K562 (cell line): ENCODE results near the gene PRKAG2. TPM values are rescaled to one million over a fixed set of nuclear protein-coding genes. Genes with fewer than 3 reads are reported as not detected.
A peak's percentile ranks its signal among the peaks of the same experiment; 100 is the strongest.

Source experiments
- ARID4B ChIP-seq: sonication (generic); formaldehyde crosslinking; IDR thresholded peaks from 2 replicates; pipeline ENCODE4 v1.8.0; 2022; ENCODE audit warnings: mild to moderate bottlenecking, missing genetic modification reagents
- ATF7 ChIP-seq: fragments of 450-650 bp; IDR thresholded peaks from 2 replicates; pipeline ENCODE4 v1.7.1; 2014; ENCODE audit warnings: mild to moderate bottlenecking, moderate library complexity
- CBX5 ChIP-seq: IDR thresholded peaks from 2 replicates; pipeline ENCODE4 v1.6.1; 2014; ENCODE audit warnings: low read depth, borderline replicate concordance
- CHD2 ChIP-seq: IDR thresholded peaks from 2 replicates; pipeline ENCODE4 v1.6.1; 2011; ENCODE audit warnings: low read depth, low read length
- CREM ChIP-seq: IDR thresholded peaks from 2 replicates; pipeline ENCODE4 v1.6.1; 2014; ENCODE audit warnings: antibody characterized with exemption, low read depth
- FOXJ2 ChIP-seq: fragments of 200-800 bp; sonication (Bioruptor generic); IDR thresholded peaks from 2 replicates; pipeline ENCODE4 v1.6.1; 2016; ENCODE audit warnings: missing genetic modification characterization, missing compliant biosample characterization
- HNRNPH1 ChIP-seq: fragments of 200-400 bp; formaldehyde crosslinking; optimal IDR thresholded peaks from 2 replicates; pipeline ENCODE3; 2017; ENCODE audit warnings: low read depth, mild to moderate bottlenecking, low read length, moderate library complexity
- MAFG ChIP-seq: fragments of 450-650 bp; conservative IDR thresholded peaks from 2 replicates; pipeline ENCODE4 v1.6.1; 2016; ENCODE audit warnings: missing genetic modification characterization, missing compliant biosample characterization
- MXI1 ChIP-seq: IDR thresholded peaks from 2 replicates; pipeline ENCODE4 v1.6.1; 2011; ENCODE audit warnings: low read depth, mild to moderate bottlenecking, improper control_type of control experiment, low read length
- NBN ChIP-seq: fragments of 450-650 bp; IDR thresholded peaks from 2 replicates; pipeline ENCODE4 v1.6.1; 2016; ENCODE audit warnings: low read depth, mild to moderate bottlenecking
- NFYB ChIP-seq: IDR thresholded peaks from 2 replicates; pipeline ENCODE4 v1.6.1; 2011; ENCODE audit warnings: mild to moderate bottlenecking, moderate library complexity; ENCODE audit not compliant: insufficient read length; ENCODE audit errors: extremely low read depth
- RBM34 ChIP-seq: fragments of 200-400 bp; formaldehyde crosslinking; IDR thresholded peaks from 2 replicates; pipeline ENCODE4 v1.6.1; 2018; ENCODE audit warnings: low read length, borderline replicate concordance; ENCODE audit not compliant: insufficient read depth
- SIN3A ChIP-seq, 2 experiments: fragments of 150-350 bp in 1 of 2; IDR thresholded peaks; 2 replicates each; pipeline ENCODE4 v1.6.1; 2011 to 2016; ENCODE audit warnings: borderline replicate concordance in 2 of 2, low read depth in 2 of 2, low read length in 2 of 2, mild to moderate bottlenecking in 2 of 2, moderate library complexity in 2 of 2; ENCODE audit not compliant: control insufficient read depth in 1 of 2
- SIN3B ChIP-seq: fragments of 450-650 bp; IDR thresholded peaks from 2 replicates; pipeline ENCODE4 v1.6.1; 2017; ENCODE audit warnings: low read depth, mild to moderate bottlenecking, moderate library complexity
- SP2 ChIP-seq: IDR thresholded peaks from 2 replicates; pipeline ENCODE4 v1.6.1; 2011; ENCODE audit warnings: mild to moderate bottlenecking, low read depth, low read length, moderate library complexity; ENCODE audit not compliant: poor library complexity, severe bottlenecking; ENCODE audit errors: extremely low read depth
- TBP ChIP-seq: optimal IDR thresholded peaks from 2 replicates; pipeline ENCODE3; 2011; ENCODE audit warnings: low read depth, low read length, improper control_type of control experiment
- TCFL5 ChIP-seq: fragments of 250-450 bp; sonication (Bioruptor Pico); conservative IDR thresholded peaks from 2 replicates; pipeline ENCODE4 v1.6.1; 2021; ENCODE audit warnings: mild to moderate bottlenecking, moderate library complexity, matching md5 sums
- TRIM24 ChIP-seq, 2 experiments: fragments of 450-650 bp; IDR thresholded peaks; 2 replicates each; pipeline ENCODE4 v1.6.1; 2016
- ZNF316 ChIP-seq: fragments of 450-650 bp; IDR thresholded peaks from 2 replicates; pipeline ENCODE4 v1.6.1; 2016
- ZNF589 ChIP-seq: fragments of 200-800 bp; sonication (Bioruptor generic); IDR thresholded peaks from 2 replicates; pipeline ENCODE4 v1.6.1; 2016; ENCODE audit warnings: low read depth, missing genetic modification characterization, missing compliant biosample characterization
- polyA plus RNA-seq, 8 experiments: library from polyadenylated mRNA; depleted of rRNA in 4 of 8; stranded (reverse) in 5 of 8; unstranded in 3 of 8; fragments of >200 nt; fragmentation: Nextera tagmentation in 2 of 8; fragmentation: Illumina TruSeq in 1 of 8; extraction: Ambion mirVana in 2 of 8; extraction: Trizol in 1 of 8; gene quantifications; 2 replicates each; pipeline versions ENCODE4 v1.2.1 to v1.2.3, GENCODE V29; 2011 to 2014; ENCODE audit warnings: inconsistent platforms in 1 of 8, missing spikeins in 1 of 8
- total RNA-seq, 7 experiments: library from RNA; depleted of rRNA in 6 of 7; stranded (reverse); fragments of >200 nt in 6 of 7; fragmentation: Illumina TruSeq in 2 of 7; extraction: Trizol in 2 of 7; gene quantifications; 2 replicates each; pipeline versions ENCODE4 v1.2.1 to v1.2.3, GENCODE V29; 2011 to 2021; ENCODE audit warnings: low replicate concordance in 1 of 7
- TF ChIP-seq, protein P1 (sequence below): sonication (generic); formaldehyde crosslinking; IDR thresholded peaks from 2 replicates; pipeline ENCODE4 v1.8.0; 2022; ENCODE audit warnings: mild to moderate bottlenecking, missing genetic modification reagents
- TF ChIP-seq, protein P2 (sequence below): fragments of 450-650 bp; IDR thresholded peaks from 2 replicates; pipeline ENCODE4 v1.6.1; 2017; ENCODE audit warnings: antibody characterized with exemption

Gene PRKAG2
- total and polyA plus RNA-seq, 9 of the 15 experiments (the other 6 are each of a cell fraction or from before 2014, with no cell fraction given) = 0.99 to 5.6 (median 3.3) TPM

- TF ChIP-seq CHD2 (no peak), FOXJ2 (tag) (peak; percentile 87), ZNF316 (no peak), ARID4B (CRISPR knock-in tag) (no peak), CBX5 (no peak), SP2 (no peak), TBP (no peak), SIN3A (IDR thresholded peaks at IDR 0.05; ENCODE audit: borderline replicate concordance in 2 of 2, control insufficient read depth in 1 of 2, low read depth in 2 of 2, low read length in 2 of 2) (no peak), TCFL5 (no peak), ATF7 (no peak), SIN3B (no peak), NFYB (no peak), RBM34 (no peak), MAFG (tag) (no peak), CREM (0 out of 2 replicates have a peak, but pooled peaks have one; percentile 7), NBN (no peak), HNRNPH1 (no peak), MXI1 (no peak), TRIM24 (IDR thresholded peaks at IDR 0.05) (no peak), ZNF589 (CRISPR knock-in tag) (no peak)
- TF ChIP-seq, protein P1, sequence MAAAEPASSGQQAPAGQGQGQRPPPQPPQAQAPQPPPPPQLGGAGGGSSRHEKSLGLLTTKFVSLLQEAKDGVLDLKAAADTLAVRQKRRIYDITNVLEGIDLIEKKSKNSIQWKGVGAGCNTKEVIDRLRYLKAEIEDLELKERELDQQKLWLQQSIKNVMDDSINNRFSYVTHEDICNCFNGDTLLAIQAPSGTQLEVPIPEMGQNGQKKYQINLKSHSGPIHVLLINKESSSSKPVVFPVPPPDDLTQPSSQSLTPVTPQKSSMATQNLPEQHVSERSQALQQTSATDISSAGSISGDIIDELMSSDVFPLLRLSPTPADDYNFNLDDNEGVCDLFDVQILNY (CRISPR knock-in tag) = no peak
- TF ChIP-seq, protein P2, sequence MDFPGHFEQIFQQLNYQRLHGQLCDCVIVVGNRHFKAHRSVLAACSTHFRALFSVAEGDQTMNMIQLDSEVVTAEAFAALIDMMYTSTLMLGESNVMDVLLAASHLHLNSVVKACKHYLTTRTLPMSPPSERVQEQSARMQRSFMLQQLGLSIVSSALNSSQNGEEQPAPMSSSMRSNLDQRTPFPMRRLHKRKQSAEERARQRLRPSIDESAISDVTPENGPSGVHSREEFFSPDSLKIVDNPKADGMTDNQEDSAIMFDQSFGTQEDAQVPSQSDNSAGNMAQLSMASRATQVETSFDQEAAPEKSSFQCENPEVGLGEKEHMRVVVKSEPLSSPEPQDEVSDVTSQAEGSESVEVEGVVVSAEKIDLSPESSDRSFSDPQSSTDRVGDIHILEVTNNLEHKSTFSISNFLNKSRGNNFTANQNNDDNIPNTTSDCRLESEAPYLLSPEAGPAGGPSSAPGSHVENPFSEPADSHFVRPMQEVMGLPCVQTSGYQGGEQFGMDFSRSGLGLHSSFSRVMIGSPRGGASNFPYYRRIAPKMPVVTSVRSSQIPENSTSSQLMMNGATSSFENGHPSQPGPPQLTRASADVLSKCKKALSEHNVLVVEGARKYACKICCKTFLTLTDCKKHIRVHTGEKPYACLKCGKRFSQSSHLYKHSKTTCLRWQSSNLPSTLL = no peak
These were observed 155.2 kb downstream of the PRKAG2 start (continued) for GRCh38 chr7:151721694-151722093.
